Embryonic facial prominence (tissue), 1 donor: Measurements from ENCODE around the gene CTRB1.

Experiments
- DNase-seq: peaks from one replicate; pipeline ENCODE4 v3.0.0-alpha.2; 2016; ENCODE audit errors: extremely low spot score

The CTRB1 gene

DNA sequence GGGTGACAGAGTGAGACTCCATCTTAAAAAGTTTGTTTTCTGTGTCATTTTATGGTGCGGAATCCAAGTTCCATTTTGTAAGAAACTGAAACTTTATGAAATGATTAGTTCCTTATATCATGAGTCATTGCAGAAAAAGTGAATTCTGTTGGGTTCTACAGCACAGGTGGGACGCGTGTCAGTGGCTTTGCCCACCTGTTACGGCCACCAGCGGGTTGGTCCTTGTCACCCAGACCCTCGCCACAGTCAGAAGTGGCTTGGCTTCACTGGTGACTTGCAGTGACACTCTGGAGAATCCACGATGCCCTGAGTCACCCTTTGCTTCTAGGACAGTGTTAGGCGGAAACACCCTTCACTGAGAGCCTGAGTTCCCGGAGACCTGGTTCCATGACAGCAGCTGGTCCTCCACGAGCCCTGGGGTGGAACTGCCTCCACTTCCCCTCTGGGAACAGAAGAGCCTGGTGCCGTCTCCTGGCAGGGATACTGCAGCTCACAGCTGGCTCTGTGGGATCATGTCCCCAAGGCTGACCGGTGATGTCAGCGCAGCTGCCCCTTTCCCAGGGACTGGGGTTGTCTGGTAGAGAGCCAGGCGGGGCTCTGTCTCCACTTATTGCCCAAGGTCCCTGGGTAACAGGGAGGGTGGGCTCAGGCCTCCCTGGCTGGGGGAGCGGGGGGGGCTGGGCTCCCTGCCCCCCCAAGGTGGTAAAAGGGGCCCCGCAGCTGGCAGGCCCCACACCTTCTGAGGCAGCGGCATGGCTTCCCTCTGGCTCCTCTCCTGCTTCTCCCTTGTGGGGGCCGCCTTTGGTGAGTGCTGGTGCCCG, at the start of gene CTRB1:
Gene CTRB1 (plus strand): TSS at position 733 of the 821 bp plus-strand sequence. CDS start 20 bp downstream, at position 753.
- DNase-seq: no peak

DNA sequence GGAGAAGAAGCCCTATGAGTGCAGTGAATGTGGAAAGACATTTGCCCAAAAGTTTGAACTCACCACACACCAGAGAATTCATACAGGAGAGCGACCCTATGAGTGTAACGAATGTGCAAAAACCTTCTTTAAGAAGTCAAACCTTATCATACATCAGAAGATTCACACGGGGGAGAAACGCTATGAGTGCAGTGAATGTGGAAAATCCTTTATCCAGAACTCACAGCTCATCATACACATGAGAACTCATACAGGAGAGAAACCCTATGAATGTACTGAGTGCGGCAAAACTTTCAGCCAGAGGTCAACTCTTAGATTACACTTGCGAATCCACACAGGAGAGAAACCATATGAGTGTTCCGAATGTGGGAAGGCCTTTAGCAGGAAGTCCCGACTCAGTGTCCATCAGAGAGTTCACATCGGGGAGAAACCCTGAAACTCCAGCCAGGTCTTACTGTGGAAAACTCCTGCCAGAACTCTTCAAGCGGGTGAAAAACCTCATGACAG, 48.8 kb upstream of the CTRB1 start:
- no peak for DNase-seq

DNA sequence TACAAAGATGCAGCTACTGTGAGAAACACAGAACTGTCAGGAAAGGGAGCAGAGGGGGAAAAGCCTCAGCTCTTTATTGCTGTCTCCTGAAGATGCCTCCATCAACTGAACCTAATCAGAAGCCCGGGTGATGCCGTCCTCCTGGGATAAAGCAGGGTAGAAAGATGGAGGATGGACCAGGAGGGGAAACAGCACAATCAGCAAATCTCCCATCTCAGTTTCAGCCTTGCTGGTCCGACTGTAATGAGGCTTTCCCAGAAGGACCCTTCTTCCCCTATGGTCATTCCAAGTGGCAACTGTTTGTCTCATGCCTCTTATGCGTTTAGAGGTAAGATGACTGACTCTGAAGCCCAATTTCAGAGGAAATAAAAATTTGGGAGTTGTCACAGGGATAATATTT, 46.2 kb upstream of the CTRB1 start:
- DNase-seq: no peak

DNA sequence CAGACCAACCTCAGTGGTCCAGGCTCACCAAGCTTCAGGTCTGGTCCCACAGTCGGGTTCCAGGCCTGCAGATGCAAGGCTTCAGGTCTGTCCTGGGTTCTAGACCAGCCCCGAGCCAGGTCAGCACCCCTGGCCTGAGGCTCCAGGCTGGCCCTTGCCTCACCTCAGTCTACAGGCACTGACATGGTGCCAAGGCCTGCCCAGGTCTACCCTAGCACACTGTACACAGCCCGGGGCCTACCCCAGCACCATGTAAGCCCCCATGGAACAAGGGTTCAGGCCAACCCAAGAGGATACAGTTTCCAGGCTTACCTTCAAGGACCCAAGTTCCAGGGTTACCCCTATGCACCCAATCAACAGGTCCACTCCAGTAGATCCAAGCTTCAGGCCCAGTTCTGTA, 43.7 kb upstream of the CTRB1 start:
- DNase-seq: no peak

DNA sequence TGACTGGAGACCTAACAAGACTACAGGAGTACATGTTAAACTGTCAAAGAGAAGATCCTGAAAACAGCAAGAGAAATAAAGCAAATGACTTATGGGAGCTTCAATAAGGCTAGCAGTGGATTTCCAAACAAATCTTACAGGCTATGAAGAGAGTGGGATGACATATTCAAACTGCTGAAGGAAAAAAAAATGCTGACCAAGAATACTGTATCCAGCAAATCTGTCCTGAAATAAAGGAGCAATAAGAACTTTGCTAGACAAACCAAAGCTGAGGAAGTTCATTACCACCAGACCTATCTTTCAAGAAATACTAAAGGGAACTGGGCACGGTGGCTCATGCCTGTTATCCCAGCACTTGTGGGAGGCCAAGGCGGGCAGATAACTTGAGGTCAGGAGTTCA, 41.9 kb upstream of the CTRB1 start:
- no peak for DNase-seq

DNA sequence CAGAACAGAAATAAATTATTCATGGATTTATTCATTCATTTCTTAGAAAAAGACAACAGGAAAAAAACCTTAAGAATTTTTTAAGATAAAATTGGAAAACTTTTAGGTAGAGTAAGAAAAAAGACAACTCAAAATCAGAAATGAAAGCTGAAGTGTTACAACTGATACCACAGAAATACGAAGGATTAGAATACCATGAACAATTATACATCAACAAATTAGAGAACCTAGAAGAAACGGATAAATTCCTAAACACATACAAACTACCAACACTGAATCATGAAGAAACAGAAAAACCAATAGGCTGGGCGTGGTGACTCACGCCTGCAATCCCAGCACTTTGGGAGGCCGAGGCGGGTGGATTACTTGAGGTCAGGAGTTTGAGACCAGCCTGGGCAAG, 39.6 kb upstream of the CTRB1 start:
- DNase-seq: no peak

DNA sequence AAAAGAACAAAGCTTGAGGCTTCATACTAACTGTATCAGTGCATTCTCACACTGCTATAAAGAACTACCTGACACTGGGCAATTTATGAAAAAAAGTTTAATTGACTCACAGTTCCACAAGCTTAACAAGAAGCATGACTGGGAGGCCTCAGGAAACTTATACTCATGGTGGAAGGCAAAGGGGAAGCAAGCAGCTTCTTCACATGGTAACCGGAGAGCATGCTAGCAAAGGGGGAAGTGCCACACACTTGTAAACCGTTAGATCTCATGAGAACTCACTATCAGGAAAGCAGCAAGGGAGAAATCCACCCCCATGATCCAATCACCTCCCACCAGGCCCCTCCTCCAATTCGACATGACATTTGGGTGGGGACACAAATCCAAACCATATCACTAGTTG, 37.2 kb upstream of the CTRB1 start:
- DNase-seq: no peak

DNA sequence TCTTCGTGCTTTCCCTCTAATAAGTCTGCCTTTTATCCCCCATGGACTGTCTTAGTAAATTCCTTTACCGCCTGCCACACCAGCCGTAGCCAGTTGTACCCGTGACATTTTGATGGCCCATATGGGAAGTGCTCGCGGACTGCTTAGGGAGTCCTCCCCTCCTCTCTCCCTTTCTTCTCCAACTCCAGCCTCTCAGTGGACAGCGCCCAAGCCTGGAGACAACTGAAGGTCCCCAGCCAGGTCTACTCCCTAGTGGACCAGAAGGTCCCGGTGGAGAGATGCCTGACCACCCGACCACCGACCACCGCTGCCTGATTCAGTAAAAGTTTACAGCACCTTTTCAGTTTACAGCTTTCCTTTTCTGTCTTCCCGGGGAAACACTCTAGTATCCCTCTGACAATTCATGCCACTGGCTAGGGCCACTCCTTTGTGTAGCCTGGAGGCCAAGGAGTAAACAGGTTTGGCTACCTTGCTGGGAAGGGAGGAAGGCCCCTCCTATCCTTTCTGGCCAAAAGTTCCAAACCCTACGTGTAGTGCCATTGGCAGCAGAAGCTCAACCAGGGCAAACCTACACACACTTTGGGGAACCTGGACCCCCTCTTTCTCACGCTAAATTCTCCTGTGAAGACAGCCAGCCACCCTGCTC, 29.8 kb upstream of the CTRB1 start:
- no peak for DNase-seq

DNA sequence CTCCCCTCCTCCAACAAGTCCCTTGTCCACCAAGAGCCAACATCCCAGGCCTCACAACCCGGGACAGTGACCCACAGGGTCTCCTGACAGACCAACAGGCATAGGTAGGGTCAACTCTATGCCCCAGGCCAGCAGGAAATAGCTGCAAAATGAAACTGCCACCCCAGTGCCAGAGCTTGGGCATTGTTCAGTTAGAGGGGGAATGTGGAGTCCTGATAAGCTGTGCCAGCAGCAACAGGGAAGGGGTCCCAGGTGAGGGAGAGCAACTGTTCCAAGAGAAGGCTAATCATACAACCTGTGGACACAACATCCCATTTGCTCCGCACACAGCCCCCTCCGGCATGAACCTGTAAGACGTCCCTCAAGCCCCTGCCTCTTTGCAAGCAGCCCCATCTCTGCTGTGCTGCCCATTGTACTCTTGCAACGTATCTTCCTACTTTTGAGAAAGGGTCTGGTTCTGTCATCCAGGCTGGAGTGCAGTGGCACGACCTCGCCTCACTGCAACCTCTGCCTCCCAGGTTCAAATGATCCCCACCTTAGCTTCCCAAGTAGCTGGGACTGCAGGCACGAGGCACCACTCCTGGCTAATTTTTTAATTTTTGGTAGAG, 29.0 kb upstream of the CTRB1 start:
- no peak for DNase-seq

DNA sequence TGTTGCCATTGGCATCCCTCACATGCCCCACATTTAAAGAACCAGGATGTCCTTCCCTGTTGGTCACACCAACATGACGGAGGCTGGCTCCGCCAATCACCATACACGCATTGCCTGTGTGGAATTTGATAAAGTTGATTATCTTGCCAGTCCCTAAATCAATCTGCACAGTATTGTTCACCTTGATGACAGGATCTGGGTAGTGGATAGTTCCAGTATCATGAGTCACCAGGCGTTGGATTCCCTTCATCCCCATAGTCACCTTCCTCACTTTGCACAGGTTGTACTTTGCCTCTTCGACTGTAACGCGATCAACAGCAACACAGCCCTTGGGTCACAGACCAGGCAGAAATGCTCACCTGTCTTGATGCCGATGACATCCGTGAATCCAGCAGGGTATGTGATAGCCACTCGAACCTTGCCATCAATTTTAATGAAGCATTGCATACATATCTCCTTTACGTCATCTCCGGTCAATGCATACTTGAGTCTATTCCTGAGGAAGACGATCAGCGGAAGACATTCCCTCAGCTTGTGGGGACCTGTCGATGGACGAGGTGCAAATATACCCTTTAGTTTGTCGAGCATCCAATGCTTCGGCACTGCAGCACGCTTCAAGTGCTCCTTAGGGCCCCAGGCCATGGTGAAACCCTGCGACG, 26.1 kb upstream of the CTRB1 start:
- no peak for DNase-seq

DNA sequence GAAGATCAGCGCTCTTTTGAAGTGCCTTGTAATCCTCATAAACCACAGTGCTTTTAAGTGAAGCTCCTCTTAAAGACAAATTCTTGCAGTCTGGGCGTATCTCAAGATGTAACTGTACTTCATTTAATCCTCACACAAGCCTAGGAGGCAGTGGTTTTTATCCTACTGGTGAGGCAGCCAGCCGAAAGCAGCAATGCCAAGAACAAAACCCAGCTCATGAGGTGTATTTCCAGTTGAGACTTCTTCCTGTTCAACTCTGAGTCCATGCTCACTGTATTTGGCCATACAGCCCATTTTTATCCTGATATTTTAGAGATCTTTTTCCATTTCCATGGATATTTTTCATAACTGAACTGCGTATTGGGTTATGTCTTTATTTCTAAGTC, 25.5 kb upstream of the CTRB1 start:
- DNase-seq: no peak

DNA sequence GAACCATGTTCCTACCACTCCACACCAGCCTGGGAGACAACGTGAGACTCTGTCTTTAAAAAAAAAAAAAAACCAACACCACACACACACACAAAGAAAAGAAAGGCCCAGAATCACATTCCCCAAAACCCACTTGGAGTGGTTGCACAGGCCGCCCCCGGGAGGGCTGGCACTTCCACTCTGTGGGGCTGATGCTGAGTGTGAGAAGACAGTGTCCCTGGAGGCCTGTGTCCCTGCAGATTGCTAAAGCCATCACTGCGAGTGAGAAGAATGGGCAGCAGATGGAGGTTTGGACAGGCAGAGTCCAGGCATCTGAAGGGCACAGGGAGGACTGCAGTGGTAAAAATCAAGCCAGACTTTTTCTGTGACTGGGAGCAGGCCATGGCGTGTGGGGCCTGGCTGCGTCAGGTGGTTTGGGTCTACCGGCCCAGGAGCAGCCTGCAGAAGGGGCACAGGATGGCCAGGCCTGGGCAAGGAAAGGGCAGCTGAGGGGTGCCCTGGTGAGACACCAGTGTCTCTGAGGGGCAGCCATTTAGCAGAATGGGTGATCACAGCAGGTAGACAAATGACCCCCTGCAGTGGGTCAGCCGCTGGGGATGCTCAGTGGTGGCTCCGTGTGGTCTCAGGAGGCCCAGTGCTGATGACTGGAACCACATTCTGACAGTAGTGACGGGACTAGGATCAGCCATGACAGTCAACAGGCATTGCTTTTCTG, 24.9 kb upstream of the CTRB1 start:
- no peak for DNase-seq

DNA sequence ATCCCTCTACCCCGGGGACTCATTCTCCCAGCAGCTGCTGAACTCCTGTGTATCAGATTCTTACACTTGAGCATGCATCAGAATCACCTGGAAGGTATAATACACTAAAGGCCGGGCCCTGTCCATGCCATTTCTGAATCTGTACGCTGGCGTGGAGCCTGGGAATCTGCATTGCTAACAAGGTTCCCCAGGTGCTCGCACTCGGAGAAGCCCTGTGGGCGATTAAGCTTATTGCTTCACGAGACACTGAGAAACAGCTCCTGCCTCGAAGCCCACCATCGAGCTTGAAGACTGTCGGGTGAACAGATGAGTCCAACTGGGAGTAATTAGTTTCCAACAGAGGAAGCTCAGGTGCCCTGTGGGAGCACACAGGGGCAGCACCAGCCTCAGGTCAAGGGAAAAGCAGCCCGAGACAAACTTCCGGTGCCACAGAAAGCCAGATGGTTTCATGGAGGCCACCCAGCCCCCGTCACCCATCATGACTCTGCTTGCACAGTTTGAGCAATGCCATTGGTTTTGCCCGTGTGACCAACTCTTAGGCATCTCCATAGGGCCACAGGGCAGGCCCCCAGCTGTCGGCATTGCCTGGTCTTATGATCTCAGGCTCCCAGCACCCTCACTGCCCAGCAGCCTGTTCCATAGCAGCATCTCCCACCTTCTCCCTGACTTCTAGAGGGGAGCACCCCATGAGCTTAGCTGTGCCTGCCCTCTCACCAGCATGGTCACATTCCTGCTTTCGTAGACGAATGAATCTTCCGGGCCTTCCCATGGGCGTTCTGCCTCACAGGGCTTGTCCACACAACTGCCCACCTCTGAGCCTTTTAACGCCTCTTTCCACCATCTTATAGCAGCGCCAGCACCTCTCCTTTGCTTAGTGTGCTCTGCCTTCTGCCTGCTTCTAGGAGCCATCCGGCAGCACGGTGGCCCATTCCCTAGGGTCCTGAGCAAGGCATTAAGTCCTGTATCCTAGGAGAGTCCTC, 22.7 kb upstream of the CTRB1 start:
- DNase-seq: no peak

DNA sequence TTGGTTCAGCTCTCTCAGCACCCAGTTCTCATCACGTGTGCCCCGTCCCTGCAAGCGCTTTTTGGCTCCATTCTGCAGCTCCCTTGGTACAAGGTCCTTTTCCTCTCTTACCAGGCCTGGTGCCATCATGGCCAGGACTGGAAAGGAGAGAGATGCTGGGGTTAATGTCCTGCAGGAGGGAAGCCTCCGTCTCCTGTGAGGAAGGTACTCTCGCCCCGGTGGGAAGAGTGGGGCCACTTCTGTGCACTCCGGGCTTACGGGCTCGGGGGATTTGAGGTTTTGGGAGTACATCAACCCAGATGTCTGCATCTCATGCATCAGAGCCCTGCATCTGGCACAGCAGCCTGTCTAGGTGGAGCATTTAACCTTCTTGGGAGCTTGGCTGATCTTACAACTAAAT, 22.0 kb upstream of the CTRB1 start:
- DNase-seq: no peak

DNA sequence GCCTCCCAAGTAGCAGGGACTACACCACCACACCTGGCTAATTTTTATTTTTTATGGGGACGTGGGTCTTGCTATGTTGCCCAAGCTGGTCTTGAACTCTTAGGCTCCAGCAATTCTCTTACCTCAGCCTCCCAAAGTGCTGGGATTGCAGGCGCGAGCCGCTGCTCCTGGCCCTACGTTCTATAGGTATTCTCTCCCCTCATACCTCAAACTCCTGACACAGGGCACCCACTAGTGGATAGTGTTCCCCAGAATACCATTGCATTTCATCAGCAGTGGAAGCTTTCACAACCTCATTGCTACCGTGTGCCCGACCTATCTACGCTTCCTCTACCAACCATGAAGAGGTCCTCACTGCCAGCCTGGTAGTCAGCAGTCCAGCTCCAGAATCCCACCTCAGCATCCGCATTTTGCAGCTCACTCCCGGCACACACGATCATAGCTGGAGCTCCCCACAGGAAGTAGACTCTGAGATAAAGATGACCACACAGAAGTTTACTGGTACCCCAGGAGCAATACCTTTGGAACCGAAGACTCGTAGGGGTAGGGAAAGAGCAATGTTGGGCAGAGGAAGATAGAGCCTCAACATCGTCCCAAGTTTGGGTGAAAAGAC, 21.2 kb upstream of the CTRB1 start:
- DNase-seq: no peak

DNA sequence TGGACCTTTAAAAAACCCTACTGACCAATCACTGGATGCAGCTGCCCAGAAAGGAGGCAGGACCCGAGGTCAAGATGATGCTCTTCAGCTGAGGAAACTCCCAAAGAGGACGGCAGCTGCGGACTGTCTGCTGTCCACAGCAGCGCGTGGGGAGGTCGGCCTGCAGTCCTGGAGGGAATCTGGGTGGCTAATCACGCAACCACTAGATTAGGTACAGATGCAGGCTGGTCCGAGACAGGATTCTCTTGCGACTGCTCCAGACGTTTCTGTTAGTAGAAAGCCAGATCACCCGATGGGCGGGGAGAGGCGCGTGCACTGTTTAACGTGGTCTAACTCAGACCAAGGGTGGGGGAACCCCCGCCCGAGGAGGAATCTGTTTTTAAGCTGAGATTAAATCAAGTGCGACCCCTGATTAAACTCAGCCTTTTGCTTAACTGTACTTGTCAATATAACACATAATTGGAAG, 20.6 kb upstream of the CTRB1 start:
- DNase-seq: no peak

DNA sequence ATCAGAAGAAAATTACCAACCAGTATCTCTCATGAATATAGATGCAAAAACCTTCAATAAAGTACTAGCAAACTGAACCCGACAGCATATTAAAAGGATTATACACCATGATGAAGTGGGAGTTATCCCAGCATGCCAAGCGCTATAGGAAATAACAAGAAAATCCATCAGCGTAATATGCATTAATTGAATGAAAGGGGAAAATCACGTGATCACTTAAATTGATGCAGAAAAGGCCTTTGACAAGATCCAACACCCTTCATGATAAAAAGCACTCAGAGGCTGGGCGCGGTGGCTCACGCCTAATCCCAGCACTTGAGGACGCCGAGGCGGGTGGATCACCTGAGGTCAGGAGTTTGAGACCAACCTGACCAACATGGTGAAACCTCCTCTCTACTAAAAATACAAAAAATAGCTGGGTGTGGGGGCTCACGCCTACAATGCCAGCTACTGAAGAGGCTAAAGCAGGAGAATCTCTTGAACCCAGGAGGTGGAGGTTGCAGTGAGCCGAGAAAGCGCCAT, 16.7 kb upstream of the CTRB1 start:
- no peak for DNase-seq

DNA sequence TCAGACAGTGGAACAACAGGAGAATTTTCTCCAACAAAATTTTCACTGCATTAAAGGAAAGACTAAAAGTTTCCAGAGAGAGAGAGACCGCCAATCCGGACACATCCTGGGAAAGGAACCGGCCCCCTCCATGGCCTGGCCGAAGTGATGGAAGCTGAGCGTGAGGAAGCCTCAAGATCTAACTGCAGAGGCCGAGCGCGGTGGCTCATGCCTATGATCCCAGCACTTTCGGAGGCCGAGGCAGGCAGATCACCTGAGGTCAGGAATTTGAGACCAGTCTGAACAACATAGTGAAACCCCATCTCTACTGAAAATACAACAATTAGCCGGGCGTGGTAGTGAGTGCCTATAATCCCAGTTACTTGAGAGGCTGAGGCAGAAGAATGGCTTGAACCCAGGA, 15.7 kb upstream of the CTRB1 start:
- DNase-seq: no peak

DNA sequence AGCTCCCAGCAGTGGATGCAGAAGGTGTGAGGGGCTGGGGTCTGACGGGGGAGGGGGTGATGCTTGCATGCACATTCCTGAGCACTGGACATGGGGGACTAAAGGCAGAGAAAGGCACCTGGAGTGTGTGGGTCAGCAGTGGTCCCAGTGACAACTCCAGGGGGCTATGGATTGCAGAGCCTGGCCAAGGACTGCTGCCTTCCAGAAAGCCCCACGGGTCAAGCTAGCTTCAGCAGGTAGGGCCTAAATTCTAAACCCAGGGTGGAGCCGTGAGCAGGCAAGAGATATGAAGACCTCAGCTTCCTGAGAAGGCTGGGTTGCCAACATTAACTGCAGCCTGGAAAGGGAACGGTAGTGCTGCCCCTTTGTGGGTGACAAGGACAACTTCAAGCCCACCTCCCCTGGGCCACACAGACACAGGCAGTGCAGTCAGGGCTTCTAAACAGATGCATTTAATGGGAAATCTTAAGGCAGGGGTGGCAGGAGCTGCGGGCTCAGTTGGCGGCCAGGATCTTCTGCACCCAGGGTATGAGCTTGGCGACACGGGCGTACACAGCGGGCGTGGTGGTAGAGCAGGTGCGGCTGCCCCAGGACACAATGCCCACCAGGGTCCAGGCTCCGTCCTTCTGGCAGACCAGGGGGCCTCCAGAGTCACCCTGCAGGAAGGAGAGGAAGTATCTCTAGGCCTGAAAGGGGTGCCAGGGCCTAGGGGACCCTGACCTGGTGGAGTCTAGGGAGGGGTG, 14.9 kb upstream of the CTRB1 start:
- DNase-seq: no peak
